Measurements from ENCODE around the gene VIM.

The VIM gene

DNA sequence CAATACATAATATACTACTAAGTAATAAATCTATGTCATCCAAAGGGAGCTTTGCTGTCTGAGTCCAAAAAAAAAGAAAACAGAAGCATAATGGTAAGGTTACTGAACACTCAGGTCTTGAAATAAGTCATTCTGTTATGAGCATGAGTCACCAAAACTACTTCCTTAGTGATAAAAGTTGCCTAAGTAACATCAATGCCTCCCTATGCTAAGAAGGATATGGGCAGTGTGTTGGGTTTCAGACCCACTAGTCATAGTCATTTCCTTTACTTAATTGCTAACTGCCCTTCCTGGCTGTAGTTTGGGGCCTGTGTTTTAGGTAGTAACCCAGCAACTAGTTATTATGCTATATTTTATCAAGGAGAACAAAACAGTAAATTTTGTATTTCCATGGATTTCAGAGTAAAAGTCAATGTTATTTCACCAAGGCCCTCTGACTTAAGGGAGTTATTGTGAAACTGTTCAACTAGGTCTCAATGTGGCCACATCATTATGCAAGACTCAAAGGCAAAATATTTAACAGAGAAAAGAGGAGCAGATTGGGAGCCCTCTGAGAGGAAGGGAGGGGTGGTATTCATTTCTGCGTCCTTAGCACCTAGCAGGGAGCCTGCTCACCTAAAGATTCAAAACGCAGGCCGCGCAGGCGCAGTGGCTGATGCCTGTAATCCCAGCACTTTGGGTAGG lies 11.7 kb upstream of the VIM start:
- no peak overlapping the region for H3K27ac ChIP-seq (ENCODE audit: low read depth, low read length, poor library complexity, severe bottlenecking)
- no peaks in the 10 kb centered on the region for H3K36me3 ChIP-seq (ENCODE audit: insufficient read depth, low read length)
- H3K9ac ChIP-seq (ENCODE audit: low read length) = no peak overlapping the region
- H3K4me3 ChIP-seq (ENCODE audit: low read depth, low read length, poor library complexity, severe bottlenecking) = no peak overlapping the region
- H4K20me1 ChIP-seq (ENCODE audit: insufficient read depth, low read length) = no peaks in the 10 kb centered on the region
- H3F3A ChIP-seq (ENCODE audit: insufficient read depth, low read length) = no peaks in the 10 kb centered on the region
- no peaks in the 10 kb centered on the region for H3K9me2 ChIP-seq (ENCODE audit: low read depth, low read length)
- H3K79me2 ChIP-seq (ENCODE audit: insufficient read depth, low read length) = no peaks in the 10 kb centered on the region
- no peaks in the 10 kb centered on the region for H3K27me3 ChIP-seq (ENCODE audit: insufficient read depth, low read length)
- H2AFZ ChIP-seq (ENCODE audit: low read length) = no peak overlapping the region
- no peaks in the 10 kb centered on the region for H3K4me1 ChIP-seq (ENCODE audit: insufficient read depth, low read length, severe bottlenecking)
- TF ChIP-seq CTCF (IDR thresholded peaks at IDR 0.05; ENCODE audit: low read length) (no peak), EZH2 (IDR thresholded peaks at IDR 0.05; ENCODE audit: borderline replicate concordance, low read length) (no peak)
- H3K9me3 ChIP-seq (ENCODE audit: low read length) = no peaks in the 10 kb centered on the region
- no peak overlapping the region for H3K4me2 ChIP-seq (ENCODE audit: low read length)

DNA sequence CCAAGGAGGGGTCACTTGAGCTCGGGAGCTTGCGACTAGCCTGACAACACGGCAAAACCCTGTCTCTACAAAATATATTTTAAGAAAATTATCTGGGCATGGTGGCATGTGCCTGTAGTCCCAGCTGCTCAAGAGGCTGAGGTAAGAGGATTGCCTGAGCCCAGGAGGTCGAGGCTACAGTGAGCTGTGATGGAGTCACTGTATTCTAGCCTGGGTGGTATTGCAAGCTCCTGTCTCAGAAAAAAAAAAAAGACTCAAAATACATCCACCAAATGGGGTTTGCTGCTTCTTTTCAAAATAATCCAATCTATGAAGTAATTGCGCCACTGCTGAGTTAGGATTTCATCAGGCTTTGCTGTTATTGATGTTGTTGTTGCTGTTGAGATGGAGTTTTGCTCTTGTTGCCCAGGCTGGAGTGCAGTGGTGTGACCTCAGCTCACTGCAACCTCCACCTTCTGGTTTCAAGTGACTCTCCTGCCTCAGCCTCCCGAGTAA lies 11.1 kb upstream of the VIM start:
- H3K36me3 ChIP-seq (ENCODE audit: insufficient read depth, low read length) = no peaks in the 10 kb centered on the region
- H2AFZ ChIP-seq (ENCODE audit: low read length) = no peak overlapping the region
- H3F3A ChIP-seq (ENCODE audit: insufficient read depth, low read length) = no peaks in the 10 kb centered on the region
- TF ChIP-seq EZH2 (IDR thresholded peaks at IDR 0.05; ENCODE audit: borderline replicate concordance, low read length) = no peak
- no peak for TF ChIP-seq CTCF (IDR thresholded peaks at IDR 0.05; ENCODE audit: low read length)
- H3K9me2 ChIP-seq (ENCODE audit: low read depth, low read length) = no peaks in the 10 kb centered on the region
- H4K20me1 ChIP-seq (ENCODE audit: insufficient read depth, low read length) = no peaks in the 10 kb centered on the region
- no peaks in the 10 kb centered on the region for H3K27me3 ChIP-seq (ENCODE audit: insufficient read depth, low read length)
- no peak overlapping the region for H3K27ac ChIP-seq (ENCODE audit: low read depth, low read length, poor library complexity, severe bottlenecking)
- H3K4me2 ChIP-seq (ENCODE audit: low read length) = no peak overlapping the region
- no peak overlapping the region for H3K9ac ChIP-seq (ENCODE audit: low read length)
- no peak overlapping the region for H3K4me3 ChIP-seq (ENCODE audit: low read depth, low read length, poor library complexity, severe bottlenecking)
- no peaks in the 10 kb centered on the region for H3K9me3 ChIP-seq (ENCODE audit: low read length)
- no peaks in the 10 kb centered on the region for H3K79me2 ChIP-seq (ENCODE audit: insufficient read depth, low read length)
- H3K4me1 ChIP-seq (ENCODE audit: insufficient read depth, low read length, severe bottlenecking) = no peaks in the 10 kb centered on the region

DNA sequence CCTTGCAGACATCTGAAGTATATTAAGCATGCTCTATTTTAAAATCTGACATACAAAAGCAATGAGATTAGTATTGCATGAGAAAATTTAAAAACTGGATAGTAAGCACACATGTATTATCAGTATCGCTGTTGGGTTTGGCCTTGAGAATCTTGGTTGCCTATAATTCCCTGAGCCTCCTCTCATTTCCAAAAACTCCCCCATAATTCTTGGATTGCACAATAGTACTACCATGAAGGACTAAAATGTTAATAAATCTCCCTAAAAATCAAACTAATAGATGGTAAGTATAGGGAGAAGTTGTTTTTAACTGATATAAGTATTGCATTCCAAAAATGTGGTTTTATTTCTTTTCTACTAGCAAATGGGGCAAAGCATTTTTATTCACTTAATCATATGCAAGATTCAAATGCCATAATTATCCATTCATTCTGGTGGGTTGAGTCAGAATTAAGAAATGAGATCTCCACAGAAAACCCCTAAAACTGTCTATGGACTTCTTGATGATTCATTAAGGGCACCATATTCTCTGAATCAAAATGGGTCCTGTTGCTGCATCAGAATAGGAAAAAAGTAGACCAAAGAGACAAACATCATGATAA lies 10.3 kb upstream of the VIM start:
- H2AFZ ChIP-seq (ENCODE audit: low read length) = no peak overlapping the region
- no peak overlapping the region for H3K9ac ChIP-seq (ENCODE audit: low read length)
- no peak for TF ChIP-seq CTCF (IDR thresholded peaks at IDR 0.05; ENCODE audit: low read length)
- no peak for TF ChIP-seq EZH2 (IDR thresholded peaks at IDR 0.05; ENCODE audit: borderline replicate concordance, low read length)
- H3K4me3 ChIP-seq (ENCODE audit: low read depth, low read length, poor library complexity, severe bottlenecking) = no peak overlapping the region
- H3K27ac ChIP-seq (ENCODE audit: low read depth, low read length, poor library complexity, severe bottlenecking) = no peak overlapping the region
- H3K4me2 ChIP-seq (ENCODE audit: low read length) = no peak overlapping the region
- H3K9me3 ChIP-seq (ENCODE audit: low read length) = no peaks in the 10 kb centered on the region
- no peaks in the 10 kb centered on the region for H3K27me3 ChIP-seq (ENCODE audit: insufficient read depth, low read length)
- no peaks in the 10 kb centered on the region for H3K36me3 ChIP-seq (ENCODE audit: insufficient read depth, low read length)
- no peaks in the 10 kb centered on the region for H3K9me2 ChIP-seq (ENCODE audit: low read depth, low read length)
- H3F3A ChIP-seq (ENCODE audit: insufficient read depth, low read length) = no peaks in the 10 kb centered on the region
- H3K79me2 ChIP-seq (ENCODE audit: insufficient read depth, low read length) = no peaks in the 10 kb centered on the region
- no peaks in the 10 kb centered on the region for H3K4me1 ChIP-seq (ENCODE audit: insufficient read depth, low read length, severe bottlenecking)
- no peaks in the 10 kb centered on the region for H4K20me1 ChIP-seq (ENCODE audit: insufficient read depth, low read length)
